GM21737 (cell line): ENCODE measurements around the gene RBM10.

Experiments
- ATAC-seq: cut with Tn5 transposase; IDR thresholded peaks from one replicate; pipeline ENCODE4 v1.9.1; 2021; ENCODE audit warnings: mild to moderate bottlenecking, moderate library complexity; ENCODE audit not compliant: unreplicated experiment

RBM10 gene

GRCh38 chrX:47194194-47194787 lies 49.3 kb downstream of the RBM10 start:
- no peak for ATAC-seq

- no peak for ATAC-seq
Measured at GRCh38 chrX:47196098-47196497, 51.1 kb downstream of the RBM10 start.

GRCh38 chrX:47197526-47197925 lies 52.5 kb downstream of the RBM10 start:
- no peak for ATAC-seq

DNA sequence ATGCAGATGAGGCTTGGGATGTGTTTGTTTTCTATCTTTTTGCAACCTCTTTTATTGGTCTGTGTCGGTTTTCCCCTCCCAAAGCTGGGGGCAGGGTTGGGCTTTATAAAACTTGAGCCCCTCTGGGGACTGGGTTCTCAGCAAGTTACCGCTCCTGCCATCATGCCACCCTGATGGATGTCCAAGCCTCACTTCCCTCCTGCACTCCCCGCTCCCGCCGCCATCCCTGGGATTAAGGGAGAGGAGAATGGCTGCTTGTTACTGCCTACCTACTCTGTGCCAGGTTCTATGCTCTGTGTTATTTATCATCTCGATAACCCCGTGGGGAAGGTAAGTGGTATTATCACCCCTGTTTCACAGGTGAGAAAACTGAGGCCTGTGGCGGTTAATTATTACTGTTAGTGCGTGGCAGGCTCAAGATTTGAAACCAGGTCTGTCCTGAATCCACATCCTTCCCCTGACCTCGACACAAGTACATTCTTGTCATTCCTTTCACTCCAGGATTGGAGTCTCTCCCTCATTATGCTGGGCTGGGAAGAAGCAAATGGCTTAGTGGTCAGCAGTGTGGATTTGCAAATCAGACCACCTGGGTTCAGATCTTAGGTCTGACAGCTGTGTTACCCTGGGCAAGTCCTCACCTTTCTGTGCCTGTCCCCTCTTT lies 53.1 kb downstream of the RBM10 start:
- no peak for ATAC-seq

GRCh38 chrX:47198687-47199080 lies 53.7 kb downstream of the RBM10 start:
- no peak for ATAC-seq

GRCh38 chrX:47199286-47199685 lies 54.3 kb downstream of the RBM10 start:
- no peak for ATAC-seq

GRCh38 chrX:47200385-47201150 lies 55.5 kb downstream of the RBM10 start:
- ATAC-seq = no peak

- no peak for ATAC-seq
Measured at GRCh38 chrX:47201345-47201944, 56.4 kb downstream of the RBM10 start.

GRCh38 chrX:47202316-47202715 lies 57.3 kb downstream of the RBM10 start:
- ATAC-seq = no peak

DNA sequence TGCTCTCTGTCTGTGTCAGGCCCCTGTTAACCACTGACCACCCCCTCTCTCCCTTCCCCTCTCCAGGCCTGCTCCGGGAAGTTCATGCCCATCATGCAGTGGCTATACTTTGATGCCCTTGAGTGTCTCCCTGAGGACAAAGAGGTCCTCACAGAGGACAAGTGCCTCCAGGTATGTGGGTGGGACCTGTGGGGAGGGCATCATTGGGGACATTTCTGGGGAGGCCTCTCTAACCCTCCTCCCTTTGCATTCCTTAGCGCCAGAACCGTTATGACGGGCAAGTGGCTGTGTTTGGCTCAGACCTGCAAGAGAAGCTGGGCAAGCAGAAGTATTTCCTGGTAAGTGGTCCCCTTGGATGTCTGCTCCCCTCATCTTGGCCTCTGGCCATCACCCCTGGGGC lies 57.9 kb downstream of the RBM10 start:
- no peak for ATAC-seq

GRCh38 chrX:47204970-47205369 lies 59.9 kb downstream of the RBM10 start:
- no peak for ATAC-seq

- ATAC-seq = no peak
Measured at GRCh38 chrX:47206316-47206715, 61.3 kb downstream of the RBM10 start.

GRCh38 chrX:47208108-47208507 lies 63.1 kb downstream of the RBM10 start:
- ATAC-seq = no peak

GRCh38 chrX:47209508-47210238 lies 64.7 kb downstream of the RBM10 start:
- ATAC-seq = no peak

DNA sequence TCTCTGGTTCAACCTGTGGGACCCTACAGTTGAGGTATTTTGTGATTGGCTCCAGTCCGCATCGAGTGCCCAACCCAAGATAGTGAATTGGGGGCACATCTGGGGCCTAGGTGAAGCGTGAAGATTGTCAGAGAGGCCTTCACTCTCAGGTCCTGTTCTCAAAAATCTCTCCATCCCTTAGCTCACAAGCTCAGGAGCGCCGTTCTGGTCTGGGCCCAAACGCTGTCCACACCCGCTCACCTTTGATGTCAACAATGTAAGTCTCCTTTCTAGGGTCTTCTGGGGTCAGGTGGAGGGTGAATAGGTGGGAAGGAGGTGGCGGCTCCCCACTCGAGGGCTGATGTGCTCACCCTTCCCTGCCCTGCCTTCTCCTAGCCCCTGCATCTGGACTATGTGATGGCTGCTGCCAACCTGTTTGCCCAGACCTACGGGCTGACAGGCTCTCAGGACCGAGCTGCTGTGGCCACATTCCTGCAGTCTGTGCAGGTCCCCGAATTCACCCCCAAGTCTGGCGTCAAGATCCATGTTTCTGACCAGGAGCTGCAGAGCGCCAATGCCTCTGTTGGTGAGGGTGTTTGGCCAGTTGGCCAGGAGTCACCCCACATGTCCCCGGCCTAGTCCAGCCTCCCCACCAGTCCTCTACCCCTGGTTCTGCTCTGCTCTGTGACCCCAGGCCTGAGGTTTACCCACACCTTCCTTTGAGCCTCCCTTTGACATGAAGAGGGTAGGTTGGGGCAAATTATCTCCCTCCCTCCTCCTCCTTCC lies 65.8 kb downstream of the RBM10 start:
- ATAC-seq = no peak

- no peak for ATAC-seq
Measured at GRCh38 chrX:47212381-47213293, 67.6 kb downstream of the RBM10 start.

GRCh38 chrX:47214435-47215077 lies 69.5 kb downstream of the RBM10 start:
- ATAC-seq = no peak

DNA sequence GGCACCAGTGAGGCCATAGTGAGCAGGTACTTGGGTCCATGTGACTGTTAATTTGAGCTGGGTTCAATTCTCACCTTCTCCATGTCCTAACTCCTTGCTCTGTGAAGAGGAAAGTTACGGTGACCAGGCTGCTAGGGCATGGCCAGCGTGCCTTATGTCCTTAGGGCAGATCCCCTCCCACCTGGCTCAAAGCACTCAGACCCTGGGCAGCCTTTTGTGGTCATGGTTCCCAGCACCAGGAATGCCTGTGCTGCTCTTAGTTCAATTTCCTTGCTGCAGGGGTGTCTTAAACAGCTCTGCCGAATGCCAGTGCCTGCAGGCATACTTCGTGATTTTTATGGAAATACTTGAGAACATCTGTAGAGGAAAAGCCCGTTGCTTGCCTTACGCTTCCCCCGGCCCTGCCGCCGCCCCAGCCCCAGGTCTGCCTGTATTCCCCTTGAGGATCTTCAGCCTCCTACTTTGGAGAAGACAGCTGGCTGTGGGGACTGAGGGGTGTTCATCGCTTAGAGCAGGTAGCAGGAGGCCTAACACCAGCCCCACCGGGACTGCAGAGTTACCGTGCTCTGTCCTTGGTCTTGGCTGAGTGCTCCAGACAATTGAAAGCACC lies 70.4 kb downstream of the RBM10 start:
- ATAC-seq = no peak
